ENCODE data around the gene GCG.

Gene GCG

GRCh38 chr2:162126527-162126926 lies 25.5 kb downstream of the GCG start:
- H3K4me3 ChIP-seq (ENCODE audit: low read depth, low read length): no peak overlapping the region
- no peak for TF ChIP-seq CTCF (IDR thresholded peaks at IDR 0.05; ENCODE audit: low read depth, low read length)

GRCh38 chr2:162126111-162126519 lies 25.9 kb downstream of the GCG start:
- H3K4me3 ChIP-seq (ENCODE audit: low read depth, low read length): no peak overlapping the region
- no peak for TF ChIP-seq CTCF (IDR thresholded peaks at IDR 0.05; ENCODE audit: low read depth, low read length)

GRCh38 chr2:162125138-162125537 lies 26.9 kb downstream of the GCG start:
- TF ChIP-seq CTCF (IDR thresholded peaks at IDR 0.05; ENCODE audit: low read depth, low read length): no peak
- no peak overlapping the region for H3K4me3 ChIP-seq (ENCODE audit: low read depth, low read length)

- no peak overlapping the region for H3K4me3 ChIP-seq (ENCODE audit: low read depth, low read length)
- TF ChIP-seq CTCF (IDR thresholded peaks at IDR 0.05; ENCODE audit: low read depth, low read length): no peak
Measured at GRCh38 chr2:162123806-162124758, 28.0 kb downstream of the GCG start.

GRCh38 chr2:162118166-162119031 lies 33.6 kb downstream of the GCG start:
- H3K4me3 ChIP-seq (ENCODE audit: low read depth, low read length): no peak overlapping the region
- no peak for TF ChIP-seq CTCF (IDR thresholded peaks at IDR 0.05; ENCODE audit: low read depth, low read length)

- TF ChIP-seq CTCF (IDR thresholded peaks at IDR 0.05; ENCODE audit: low read depth, low read length): no peak
- no peak overlapping the region for H3K4me3 ChIP-seq (ENCODE audit: low read depth, low read length)
Measured at GRCh38 chr2:162116352-162116751, 35.7 kb downstream of the GCG start.

Measured in WI38 (cell line).